Mesendoderm (in vitro differentiated cells): ENCODE measurements around the gene MACROD2.

Source experiments
- DNase-seq: peaks from one replicate; pipeline ENCODE4 v3.0.0; 2013
- H2AK5ac ChIP-seq: 2 replicates; pipeline ENCODE4 v1.6.1; 2013; ENCODE audit warnings: low read length, inconsistent platforms
- H2BK120ac ChIP-seq: 2 replicates; pipeline ENCODE4 v1.6.1; 2013; ENCODE audit warnings: low read depth, mild to moderate bottlenecking, low read length, moderate library complexity, mixed read lengths
- H2BK15ac ChIP-seq: replicated peaks from 2 replicates; pipeline ENCODE4 v1.6.1; 2013; ENCODE audit warnings: low read depth, mild to moderate bottlenecking, moderate library complexity
- H2BK5ac ChIP-seq: 2 replicates; pipeline ENCODE4 v1.6.1; 2013; ENCODE audit warnings: low read length, inconsistent platforms
- H3K18ac ChIP-seq: 2 replicates; pipeline ENCODE4 v1.6.1; 2013; ENCODE audit warnings: mild to moderate bottlenecking, low read length, mixed read lengths
- H3K23ac ChIP-seq: one replicate; pipeline ENCODE4 v1.6.1; 2013; ENCODE audit warnings: low read length
- H3K27ac ChIP-seq: 2 replicates; pipeline ENCODE4 v1.5.1; 2013; ENCODE audit warnings: low read depth, mild to moderate bottlenecking, inconsistent platforms, low read length, moderate library complexity
- H3K27me3 ChIP-seq: 2 replicates; pipeline ENCODE4 v1.6.1; 2013; ENCODE audit warnings: low read length, control low read depth, mild to moderate bottlenecking, inconsistent platforms; ENCODE audit not compliant: insufficient read depth, poor library complexity
- H3K36me3 ChIP-seq: 2 replicates; pipeline ENCODE4 v1.6.1; 2013; ENCODE audit warnings: low read length, inconsistent platforms; ENCODE audit not compliant: control insufficient read depth, insufficient read depth
- H3K4ac ChIP-seq: one replicate; pipeline ENCODE4 v1.6.1; 2013; ENCODE audit warnings: low read depth, mild to moderate bottlenecking, low read length, moderate library complexity
- H3K4me1 ChIP-seq: 2 replicates; pipeline ENCODE4 v1.6.1; 2013; ENCODE audit warnings: low read depth, low read length, inconsistent platforms; ENCODE audit not compliant: control insufficient read depth
- H3K4me2 ChIP-seq: 2 replicates; pipeline ENCODE4 v1.6.1; 2013; ENCODE audit warnings: low read length
- H3K4me3 ChIP-seq: 2 replicates; pipeline ENCODE4 v1.5.1; 2013; ENCODE audit warnings: mild to moderate bottlenecking, low read length
- H3K56ac ChIP-seq: one replicate; pipeline ENCODE4 v1.6.1; 2013; ENCODE audit warnings: low read length
- H3K79me1 ChIP-seq: 2 replicates; pipeline ENCODE4 v1.6.1; 2013; ENCODE audit warnings: low read length, inconsistent platforms
- H3K79me2 ChIP-seq: 2 replicates; pipeline ENCODE4 v1.6.1; 2013; ENCODE audit warnings: mild to moderate bottlenecking, low read length; ENCODE audit not compliant: control insufficient read depth, insufficient read depth
- H3K9ac ChIP-seq: 2 replicates; pipeline ENCODE4 v1.6.1; 2013; ENCODE audit warnings: low read length, inconsistent platforms
- H4K5ac ChIP-seq: one replicate; pipeline ENCODE4 v1.6.1; 2013; ENCODE audit warnings: low read length
- H4K8ac ChIP-seq: one replicate; pipeline ENCODE4 v1.6.1; 2013; ENCODE audit warnings: low read depth, mild to moderate bottlenecking, control low read depth, low read length, moderate library complexity
- WGBS: extraction: QIAGEN DNeasy Blood & Tissue Kit; methylation state at CpG from one replicate; pipeline ENCODE4 v1.1.7; 2013; ENCODE audit warnings: low lambda C conversion rate, missing lambda C conversion rate; ENCODE audit not compliant: insufficient coverage; ENCODE audit errors: extremely low coverage; 5-methylcytosine and 5-hydroxymethylcytosine counted together

The MACROD2 gene

DNA sequence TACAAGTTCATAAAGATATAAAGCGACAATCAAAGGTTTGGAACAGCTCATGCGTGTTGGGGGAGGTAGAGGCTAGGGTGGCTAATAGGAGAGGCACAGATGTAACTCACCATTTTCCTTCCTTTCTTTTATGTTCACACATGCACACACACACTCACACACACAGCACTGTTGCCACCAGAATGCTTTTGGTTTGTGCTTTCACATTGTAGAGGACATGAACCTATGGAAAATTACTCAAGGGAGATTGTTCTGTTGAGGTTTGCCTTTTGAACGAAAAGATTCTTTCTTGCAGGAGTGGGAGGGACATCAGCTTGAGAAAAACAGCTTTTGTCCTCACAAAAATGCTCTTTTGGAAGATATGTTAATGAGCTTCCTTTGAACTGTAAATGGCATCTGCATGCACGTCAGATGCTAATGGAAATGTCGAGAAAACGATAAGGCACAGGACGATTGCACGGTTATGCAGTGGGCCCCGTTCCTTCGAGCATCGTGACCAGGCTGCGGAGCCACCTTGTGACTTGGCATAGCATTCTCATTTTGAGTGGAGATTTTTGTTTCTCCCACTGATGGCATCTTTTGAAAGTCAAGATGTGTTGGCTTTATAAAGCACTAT is 1853.8 kb downstream of the MACROD2 start:
- no peak overlapping the region for H2BK5ac ChIP-seq
- no peak overlapping the region for H3K4ac ChIP-seq
- no peak overlapping the region for H3K27ac ChIP-seq
- H3K4me2 ChIP-seq, result no peak overlapping the region
- H3K36me3 ChIP-seq, result no peaks in the 10 kb centered on the region
- H2BK15ac ChIP-seq, result no peak overlapping the region
- no peak overlapping the region for H3K23ac ChIP-seq
- H3K4me1 ChIP-seq, result no peaks in the 10 kb centered on the region
- WGBS, result no CpG with 5 or more reads among the region's 12 CpGs
- H3K4me3 ChIP-seq, result no peak overlapping the region
- no peak overlapping the region for H2AK5ac ChIP-seq
- H3K9ac ChIP-seq, result no peak overlapping the region
- H3K79me1 ChIP-seq, result no peaks in the 10 kb centered on the region
- no peak overlapping the region for H3K18ac ChIP-seq
- H4K8ac ChIP-seq, result no peak overlapping the region
- no peak overlapping the region for H2BK120ac ChIP-seq
- no peaks in the 10 kb centered on the region for H3K27me3 ChIP-seq
- no peaks in the 10 kb centered on the region for H3K79me2 ChIP-seq
- H4K5ac ChIP-seq, result no peak overlapping the region
- H3K56ac ChIP-seq, result no peak overlapping the region
- no peak for DNase-seq

DNA sequence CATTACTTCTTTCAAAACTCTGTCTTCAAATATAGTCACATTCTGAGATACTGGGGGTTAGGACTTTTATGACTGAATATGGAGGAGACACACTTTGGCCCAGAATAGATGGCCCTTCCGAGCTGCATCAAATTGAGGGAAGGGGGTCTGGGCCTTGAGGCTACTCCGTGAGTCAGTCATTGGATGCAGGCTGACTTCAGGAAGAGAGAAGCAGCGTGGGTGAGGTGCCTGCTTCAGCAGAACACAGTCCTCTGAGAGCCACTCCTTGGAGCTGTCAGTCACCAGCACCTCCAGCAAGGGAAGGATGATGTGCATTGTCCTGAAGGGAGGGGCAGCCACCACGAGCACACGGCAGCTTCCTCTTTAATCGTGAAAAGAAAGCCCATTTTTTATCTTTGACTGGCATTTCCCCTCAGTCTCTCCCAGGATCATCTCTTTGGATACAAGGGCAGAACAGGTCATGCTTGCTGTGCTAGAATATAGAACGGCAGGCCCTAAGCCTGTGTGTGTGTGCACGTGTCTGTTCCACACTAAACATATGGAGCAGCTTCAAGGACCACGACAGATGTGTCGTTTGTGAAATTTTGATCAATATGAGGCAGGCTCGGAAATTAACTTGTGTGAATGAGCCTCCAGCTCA is 1856.4 kb downstream of the MACROD2 start:
- Histone ChIP-seq H3K27me3 (no peaks in the 10 kb centered on the region), H3K4ac (no peak overlapping the region), H2BK120ac (no peak overlapping the region), H4K5ac (no peak overlapping the region), H2AK5ac (no peak overlapping the region), H4K8ac (no peak overlapping the region), H2BK15ac (no peak overlapping the region), H3K79me2 (no peaks in the 10 kb centered on the region), H3K36me3 (no peaks in the 10 kb centered on the region), H3K4me3 (no peak overlapping the region), H3K27ac (no peak overlapping the region), H3K18ac (no peak overlapping the region), H3K23ac (no peak overlapping the region), H3K4me1 (no peaks in the 10 kb centered on the region), H3K9ac (no peak overlapping the region), H3K79me1 (no peaks in the 10 kb centered on the region), H3K56ac (no peak overlapping the region), H2BK5ac (no peak overlapping the region), H3K4me2 (no peak overlapping the region)
- WGBS, result no CpG with 5 or more reads among the region's 11 CpGs
- no peak for DNase-seq

DNA sequence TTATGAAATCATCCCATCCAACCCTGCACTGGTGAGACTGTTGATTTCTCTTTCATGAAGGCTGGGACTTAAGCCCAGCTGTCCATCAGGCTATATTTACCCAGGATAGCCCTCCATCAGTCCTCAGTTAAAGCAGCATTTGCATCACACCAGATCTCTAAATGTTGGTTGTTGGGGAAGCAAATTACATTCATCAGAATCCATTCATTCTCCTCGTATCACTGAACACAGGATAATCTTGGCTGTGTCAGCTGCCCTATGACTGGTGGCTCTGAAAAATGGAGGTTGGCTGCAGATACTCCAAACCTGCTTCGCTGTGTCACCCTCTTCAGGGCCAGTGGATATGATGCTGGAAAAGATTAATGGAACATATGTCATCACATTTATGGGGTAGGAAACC is 1859.6 kb downstream of the MACROD2 start:
- Histone ChIP-seq H2AK5ac (no peak overlapping the region), H3K36me3 (no peaks in the 10 kb centered on the region), H3K4ac (no peak overlapping the region), H3K23ac (no peak overlapping the region), H3K27ac (no peak overlapping the region), H3K4me3 (no peak overlapping the region), H3K79me1 (no peaks in the 10 kb centered on the region), H3K4me2 (no peak overlapping the region), H2BK5ac (no peak overlapping the region), H3K4me1 (no peaks in the 10 kb centered on the region), H4K5ac (no peak overlapping the region), H4K8ac (no peak overlapping the region), H3K18ac (no peak overlapping the region), H3K9ac (no peak overlapping the region), H3K56ac (no peak overlapping the region), H2BK15ac (no peak overlapping the region), H3K27me3 (no peaks in the 10 kb centered on the region), H2BK120ac (no peak overlapping the region), H3K79me2 (no peaks in the 10 kb centered on the region)
- no peak for DNase-seq
- WGBS, result no CpG with 5 or more reads among the region's 2 CpGs

DNA sequence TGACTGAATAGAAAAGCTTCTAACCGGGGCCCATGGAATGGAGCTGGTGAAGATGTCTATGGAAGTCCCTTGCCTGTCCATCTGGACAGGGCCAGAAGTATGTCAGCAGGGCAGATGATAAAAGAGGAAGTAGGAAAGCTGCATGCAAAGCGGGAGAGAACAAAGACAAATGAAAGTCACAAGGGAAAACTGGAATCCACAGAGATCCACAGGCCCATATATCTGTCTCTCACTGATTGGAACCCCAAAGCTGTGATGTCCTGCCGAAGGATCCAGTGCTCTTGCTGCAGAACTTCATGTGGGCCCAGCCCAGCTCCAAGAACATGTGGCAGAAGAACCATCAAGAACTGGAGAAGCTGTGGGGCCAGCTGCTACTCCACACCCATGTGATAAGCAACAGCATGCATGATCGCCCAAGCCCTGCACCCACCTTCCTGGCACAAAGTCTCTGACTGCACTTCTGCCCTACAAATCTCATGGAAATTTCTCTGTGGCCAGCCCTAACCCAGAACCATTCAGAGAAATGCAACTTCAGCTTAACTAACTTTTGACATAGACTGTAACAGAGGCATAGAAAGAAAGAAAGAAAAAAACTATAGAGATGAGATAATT is 1862.0 kb downstream of the MACROD2 start:
- no peak overlapping the region for H3K27ac ChIP-seq
- no peak for DNase-seq
- H3K18ac ChIP-seq, result no peak overlapping the region
- no peak overlapping the region for H3K4me3 ChIP-seq
- H3K79me1 ChIP-seq, result no peaks in the 10 kb centered on the region
- H3K9ac ChIP-seq, result no peak overlapping the region
- no peak overlapping the region for H3K4ac ChIP-seq
- no peaks in the 10 kb centered on the region for H3K27me3 ChIP-seq
- WGBS, result no CpG with 5 or more reads among the region's 4 CpGs
- H2BK120ac ChIP-seq, result no peak overlapping the region
- H4K8ac ChIP-seq, result no peak overlapping the region
- no peaks in the 10 kb centered on the region for H3K36me3 ChIP-seq
- H3K23ac ChIP-seq, result no peak overlapping the region
- no peaks in the 10 kb centered on the region for H3K79me2 ChIP-seq
- H2BK5ac ChIP-seq, result no peak overlapping the region
- H4K5ac ChIP-seq, result no peak overlapping the region
- H3K56ac ChIP-seq, result no peak overlapping the region
- H3K4me2 ChIP-seq, result no peak overlapping the region
- no peak overlapping the region for H2BK15ac ChIP-seq
- H3K4me1 ChIP-seq, result no peaks in the 10 kb centered on the region
- no peak overlapping the region for H2AK5ac ChIP-seq

DNA sequence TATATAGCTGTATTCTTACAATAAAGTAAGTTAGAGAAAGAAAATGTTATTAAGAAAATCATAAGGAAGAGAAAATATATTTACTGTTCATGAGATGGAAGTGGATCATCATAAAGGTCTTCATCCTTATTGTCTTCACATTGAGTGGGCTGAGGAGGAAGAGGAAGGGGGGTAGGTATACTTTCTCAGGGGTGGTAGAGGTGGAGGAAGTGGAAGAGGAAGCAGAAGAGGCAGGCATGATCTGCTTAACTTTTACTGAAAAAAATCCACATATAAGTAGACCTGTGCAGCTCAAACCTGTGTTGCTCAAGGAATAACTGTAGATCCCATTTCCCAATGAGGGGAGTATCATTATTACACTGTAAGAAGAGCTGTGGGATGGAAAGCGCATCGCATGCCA is 1863.7 kb downstream of the MACROD2 start:
- no peaks in the 10 kb centered on the region for H3K4me1 ChIP-seq
- H3K4ac ChIP-seq, result no peak overlapping the region
- H3K36me3 ChIP-seq, result no peaks in the 10 kb centered on the region
- H2BK5ac ChIP-seq, result no peak overlapping the region
- DNase-seq, result no peak
- H3K23ac ChIP-seq, result no peak overlapping the region
- H3K27ac ChIP-seq, result no peak overlapping the region
- H3K4me2 ChIP-seq, result no peak overlapping the region
- no peak overlapping the region for H2AK5ac ChIP-seq
- no peak overlapping the region for H4K8ac ChIP-seq
- WGBS, result no CpG with 5 or more reads among the region's 2 CpGs
- H3K4me3 ChIP-seq, result no peak overlapping the region
- H3K27me3 ChIP-seq, result no peaks in the 10 kb centered on the region
- H2BK15ac ChIP-seq, result no peak overlapping the region
- H2BK120ac ChIP-seq, result no peak overlapping the region
- no peak overlapping the region for H3K56ac ChIP-seq
- H4K5ac ChIP-seq, result no peak overlapping the region
- no peak overlapping the region for H3K18ac ChIP-seq
- H3K79me2 ChIP-seq, result no peaks in the 10 kb centered on the region
- H3K9ac ChIP-seq, result no peak overlapping the region
- no peaks in the 10 kb centered on the region for H3K79me1 ChIP-seq
